Stimulated activated CD8-positive, alpha-beta memory T cell treated with anti-CD3 and anti-CD28 coated beads, Interleukin-4, amount 100 ng/mL, for 4 hours (primary cell): ENCODE results near the gene LRRC26.
"Not testable (repeated sequence)": the region's sequence is repeated elsewhere in the genome, so short reads cannot be mapped to it uniquely, and the experiment has no call there.

Source experiments
- DNase-seq, 2 donors: peaks; one replicate each; pipeline ENCODE4 v3.0.0-alpha.2; 2020; ENCODE audit warnings: low read depth in 2 of 2, low spot score in 1 of 2

LRRC26 gene

GRCh38 chr9:137139468-137140150, 30.2 kb downstream of the LRRC26 start:
- DNase-seq: no peak

- no peak for DNase-seq
These were observed 31.0 kb downstream of the LRRC26 start, which contains the start of gene GRIN1 for GRCh38 chr9:137138722-137139467. TSS of gene GRIN1 (plus strand) at chr9:137139154. CDS start at chr9:137139487, 333 bp downstream.

- no peak for DNase-seq
These were observed 31.7 kb downstream of the LRRC26 start for GRCh38 chr9:137138058-137138721.

GRCh38 chr9:137136881-137137607, 32.8 kb downstream of the LRRC26 start:
- no peak for DNase-seq

DNA sequence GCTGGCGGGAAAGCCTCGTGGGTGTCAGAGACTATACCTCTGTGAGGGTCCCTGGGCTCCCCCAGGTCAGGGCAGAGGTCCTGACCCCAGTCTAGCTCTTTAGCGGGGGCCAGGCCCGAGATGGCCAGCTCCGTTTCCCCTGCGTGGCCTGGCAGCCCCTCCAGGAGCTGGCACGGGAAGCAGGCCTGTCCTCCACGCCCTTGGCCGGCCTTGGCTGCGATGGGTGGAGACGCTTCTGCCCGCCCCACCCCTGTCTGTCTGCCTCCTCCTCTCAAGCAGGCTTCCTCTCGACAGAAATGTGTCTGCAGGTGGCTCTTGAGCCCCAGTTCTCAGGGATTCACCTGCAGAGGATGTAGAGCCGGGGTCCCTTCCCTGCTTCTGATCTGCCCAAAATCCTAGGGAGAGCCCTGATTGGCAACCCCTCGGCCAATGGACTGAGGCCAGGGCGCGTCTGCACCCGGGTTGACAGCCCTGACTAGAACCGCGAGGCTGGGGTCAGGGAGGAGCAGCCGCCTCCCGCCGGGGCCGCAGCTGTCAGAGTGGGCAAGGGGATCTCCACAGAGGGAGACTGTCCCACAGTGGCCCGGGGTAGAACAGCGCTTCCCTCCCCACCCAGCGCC, 33.5 kb downstream of the LRRC26 start:
- DNase-seq: no peak

DNA sequence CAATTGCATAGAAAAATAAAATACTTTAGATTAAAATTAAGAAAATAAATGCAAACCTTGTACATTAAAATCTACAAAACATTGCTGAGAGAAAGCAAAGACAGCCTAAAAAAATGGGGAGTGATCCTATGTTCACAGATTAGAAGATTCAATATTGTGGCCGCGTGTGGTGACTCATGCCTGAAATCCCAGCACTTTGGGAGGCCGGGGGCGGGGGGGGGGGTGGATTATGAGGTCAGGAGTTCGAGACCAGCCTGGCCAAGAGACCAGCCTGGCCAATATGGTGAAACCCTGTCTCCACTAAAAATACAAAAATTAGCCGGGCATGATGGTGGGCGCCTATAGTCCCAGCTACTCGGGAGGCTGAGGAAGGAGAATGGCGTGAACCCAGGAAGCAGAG, 34.7 kb downstream of the LRRC26 start:
- DNase-seq: not testable (repeated sequence)

- no peak for DNase-seq
These were observed 35.7 kb downstream of the LRRC26 start for GRCh38 chr9:137134191-137134590.

- DNase-seq: no peak
These were observed 39.6 kb downstream of the LRRC26 start for GRCh38 chr9:137130176-137130755.

DNA sequence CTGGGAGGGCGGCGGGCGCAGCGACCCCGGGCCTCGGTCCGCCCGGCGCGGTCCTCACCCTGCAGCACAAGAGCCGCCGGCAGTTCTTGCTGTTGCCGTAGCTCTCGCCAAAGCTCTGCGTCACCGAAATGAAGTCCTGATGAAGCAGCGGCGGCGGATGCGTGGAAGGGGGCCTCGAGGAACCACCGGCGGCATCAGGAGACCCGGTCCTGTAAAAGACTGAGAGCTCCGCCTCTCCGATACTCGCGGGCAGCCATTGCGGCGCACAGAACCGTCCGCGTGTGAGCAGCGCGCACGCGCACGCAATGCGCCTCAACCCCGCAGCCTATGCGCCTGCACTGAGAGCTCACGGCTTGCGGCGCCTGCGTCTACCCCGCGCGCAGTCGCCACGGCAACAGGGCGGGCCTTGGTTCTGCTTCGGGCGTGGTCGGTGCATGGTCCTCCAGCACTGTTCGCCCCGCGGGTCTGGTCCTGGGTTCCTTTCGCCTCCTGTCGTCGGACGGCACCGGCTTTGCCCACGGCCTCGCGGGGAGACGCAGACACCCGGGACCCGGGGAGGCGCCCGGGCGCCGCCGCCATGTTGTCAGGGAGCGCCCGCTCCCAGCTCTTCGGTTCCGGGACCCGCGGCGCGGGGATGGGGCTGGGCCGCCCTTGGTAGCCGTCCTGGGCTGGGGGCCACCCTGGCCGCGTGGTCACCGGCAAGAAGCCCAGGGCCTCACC, 40.2 kb downstream of the LRRC26 start:
- peak; percentile 69 to 81 for DNase-seq

DNA sequence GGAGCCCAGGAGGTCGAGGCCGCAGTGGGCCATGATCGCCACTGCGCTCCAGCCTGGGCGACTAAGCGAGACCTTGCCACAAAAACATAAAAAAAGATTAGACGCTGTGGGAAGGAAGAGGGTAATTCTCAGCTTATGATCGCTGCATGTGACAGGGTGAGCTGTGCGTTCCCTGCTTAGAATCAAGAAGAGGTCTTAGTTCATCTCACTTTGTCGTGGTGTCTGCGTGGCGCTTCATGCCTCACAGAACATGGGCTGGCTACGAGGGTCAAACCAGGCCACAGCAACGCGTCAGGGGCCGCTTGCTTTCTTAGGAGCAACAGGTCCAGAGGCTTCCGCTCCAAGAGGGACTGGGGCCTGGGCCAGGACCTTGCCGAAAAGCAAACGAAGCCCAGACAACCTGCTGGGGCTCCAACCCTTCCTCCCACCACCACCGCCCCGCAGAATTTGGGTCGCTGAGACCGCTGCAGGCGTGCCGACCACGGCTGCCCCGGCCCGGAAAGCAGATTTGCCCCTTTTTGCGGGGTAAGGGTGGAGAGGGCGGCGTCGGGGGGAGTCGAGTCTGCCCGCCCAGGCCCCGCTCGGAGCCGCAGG, 40.9 kb downstream of the LRRC26 start:
- DNase-seq: no peak

DNA sequence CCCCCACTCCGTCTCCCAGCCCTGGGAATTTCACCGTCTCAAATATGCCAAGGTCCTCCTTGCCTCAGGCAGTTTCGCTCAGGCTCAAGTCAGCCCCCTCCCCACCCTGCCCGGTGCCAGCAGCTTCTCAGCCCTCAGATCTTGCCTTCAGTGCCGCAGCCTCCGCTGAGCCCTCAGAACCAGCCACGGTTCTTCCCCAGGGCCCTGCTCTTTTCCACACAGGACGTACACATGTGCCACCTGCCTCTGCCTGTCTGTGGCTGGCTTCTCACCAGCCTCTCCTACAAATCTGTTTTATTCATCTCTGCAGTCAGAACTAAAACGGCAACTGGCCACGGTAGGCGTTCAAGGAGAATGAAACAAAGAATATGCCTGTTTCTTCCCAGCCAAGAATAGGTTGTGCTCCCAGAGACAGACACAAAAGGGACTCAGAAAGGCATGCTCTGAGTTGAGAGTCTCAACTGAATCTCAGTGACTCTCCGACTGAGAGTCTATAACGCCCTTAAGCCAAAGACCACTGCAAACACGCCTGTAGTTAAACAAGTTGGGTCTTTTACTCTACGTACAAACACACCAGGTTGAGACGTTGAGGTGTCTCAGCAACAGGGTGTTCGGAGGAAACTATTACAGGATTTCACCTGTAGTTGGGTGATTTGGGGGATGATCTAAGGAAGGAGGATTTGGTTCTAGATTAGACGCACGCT, 41.5 kb downstream of the LRRC26 start:
- no peak for DNase-seq

GRCh38 chr9:137127301-137128157, 42.3 kb downstream of the LRRC26 start:
- no peak for DNase-seq

DNA sequence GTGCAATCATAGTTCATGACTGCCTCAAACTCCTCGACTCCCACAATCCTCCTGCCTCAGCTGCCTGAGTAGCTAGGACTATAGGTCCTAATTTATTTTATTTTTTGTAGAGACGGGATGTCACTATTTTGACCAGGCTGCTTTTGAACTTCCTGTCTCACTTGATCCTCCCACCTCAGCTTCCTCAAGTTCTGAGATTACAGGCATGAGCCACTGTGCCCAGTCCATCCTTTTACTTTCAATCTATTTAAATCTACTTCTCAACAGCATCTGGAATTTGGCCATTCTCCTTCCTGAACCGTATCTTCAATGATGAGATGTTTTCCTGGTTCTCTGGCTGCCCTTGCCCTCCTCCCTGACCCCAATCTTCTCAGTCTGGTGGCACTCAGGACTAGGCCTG, 43.1 kb downstream of the LRRC26 start:
- DNase-seq: no peak

- DNase-seq: not testable (repeated sequence)
These were observed 45.8 kb downstream of the LRRC26 start for GRCh38 chr9:137123952-137124462.

DNA sequence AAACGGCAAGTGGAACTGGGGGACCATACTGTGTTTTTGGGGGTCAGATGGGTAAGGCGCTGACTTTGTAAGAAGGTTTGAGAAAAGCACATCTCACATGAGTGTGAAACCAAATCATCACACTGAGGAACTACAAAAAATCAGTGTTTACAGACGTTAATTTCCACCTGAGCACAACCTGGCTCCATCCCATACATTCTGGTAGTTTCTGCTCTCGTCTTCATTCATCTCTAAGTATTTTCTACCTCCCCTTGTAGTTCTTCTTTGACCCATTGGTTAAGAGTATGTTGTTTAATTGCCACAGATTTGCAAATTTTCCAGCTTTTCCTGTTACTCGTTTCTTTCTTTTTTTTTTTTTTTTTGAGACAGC, 46.4 kb downstream of the LRRC26 start:
- no peak for DNase-seq

DNA sequence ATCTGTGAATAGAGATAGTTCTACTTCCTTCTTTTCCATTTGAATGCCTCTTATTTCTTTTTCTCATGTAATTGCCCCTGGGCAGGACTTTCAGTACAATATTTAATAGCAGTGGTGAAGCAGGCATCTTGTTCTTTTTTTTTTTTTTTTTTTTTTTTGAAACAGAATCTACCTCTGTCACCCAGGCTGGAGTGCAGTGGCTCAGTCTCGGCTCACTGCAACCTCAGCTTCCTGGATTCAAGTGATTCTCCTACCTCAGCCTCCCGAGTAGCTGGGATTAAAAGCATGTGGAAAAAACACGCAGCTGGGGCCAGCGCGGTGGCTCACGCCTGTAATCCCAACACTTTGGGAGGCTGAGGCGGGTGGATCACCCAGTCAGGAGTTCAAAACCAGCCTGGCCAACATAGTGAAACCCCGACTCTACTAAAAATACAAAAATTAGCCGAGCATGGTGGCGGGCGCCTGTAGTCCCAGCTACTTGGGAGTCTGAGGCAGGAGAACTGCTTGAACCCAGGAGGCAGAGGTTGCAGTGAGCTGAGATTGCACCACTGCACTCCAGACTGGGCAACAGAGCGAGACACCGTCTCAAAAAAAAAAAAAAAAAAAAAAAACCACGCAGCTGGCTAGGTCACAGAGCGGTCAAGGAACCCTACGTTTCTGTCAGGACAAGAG, 46.9 kb downstream of the LRRC26 start:
- not testable (repeated sequence) for DNase-seq
